GM12801 (cell line): ENCODE measurements around the gene DSG4.

Source experiments
- TF ChIP-seq, protein P1 (sequence below): IDR thresholded peaks from one replicate; pipeline ENCODE4 v1.5.1; 2011; ENCODE audit warnings: control low read depth; ENCODE audit not compliant: insufficient read length; ENCODE audit errors: extremely low read depth

DSG4 gene

DNA sequence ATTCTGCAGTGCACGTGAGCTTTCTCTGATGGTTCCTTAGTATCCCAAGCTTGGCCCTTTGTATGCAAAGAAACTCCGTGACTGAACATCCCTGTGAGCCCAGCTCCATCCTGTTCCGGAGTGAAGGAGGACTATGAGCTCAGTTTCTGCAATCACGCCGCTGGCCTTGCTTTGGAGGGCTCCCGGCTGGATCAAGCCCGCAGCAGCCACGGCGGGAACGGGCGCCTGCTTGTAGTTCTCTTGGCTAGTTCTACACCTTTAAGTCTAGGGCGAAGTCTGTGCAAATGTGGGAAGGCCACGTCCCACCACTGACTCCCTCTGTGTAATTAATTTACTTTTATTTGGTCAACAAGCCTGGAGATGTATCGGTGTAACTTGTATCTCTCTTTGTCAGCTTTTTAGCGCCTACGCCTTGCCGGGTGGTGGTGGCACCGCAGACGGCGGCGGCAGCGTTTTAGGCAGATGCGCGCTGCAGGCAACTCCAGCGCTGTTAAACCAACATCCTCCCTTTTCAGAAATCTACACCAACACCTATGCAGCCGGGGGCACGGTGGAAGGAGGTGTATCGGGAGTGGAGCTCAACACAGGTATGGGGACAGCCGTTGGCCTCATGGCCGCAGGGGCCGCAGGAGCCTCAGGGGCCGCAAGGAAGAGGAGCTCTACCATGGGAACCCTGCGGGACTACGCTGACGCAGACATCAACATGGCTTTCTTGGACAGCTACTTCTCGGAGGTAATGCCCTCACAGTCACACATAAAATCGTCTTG lies 34.3 kb downstream of the DSG4 start:
- TF ChIP-seq, protein P1, sequence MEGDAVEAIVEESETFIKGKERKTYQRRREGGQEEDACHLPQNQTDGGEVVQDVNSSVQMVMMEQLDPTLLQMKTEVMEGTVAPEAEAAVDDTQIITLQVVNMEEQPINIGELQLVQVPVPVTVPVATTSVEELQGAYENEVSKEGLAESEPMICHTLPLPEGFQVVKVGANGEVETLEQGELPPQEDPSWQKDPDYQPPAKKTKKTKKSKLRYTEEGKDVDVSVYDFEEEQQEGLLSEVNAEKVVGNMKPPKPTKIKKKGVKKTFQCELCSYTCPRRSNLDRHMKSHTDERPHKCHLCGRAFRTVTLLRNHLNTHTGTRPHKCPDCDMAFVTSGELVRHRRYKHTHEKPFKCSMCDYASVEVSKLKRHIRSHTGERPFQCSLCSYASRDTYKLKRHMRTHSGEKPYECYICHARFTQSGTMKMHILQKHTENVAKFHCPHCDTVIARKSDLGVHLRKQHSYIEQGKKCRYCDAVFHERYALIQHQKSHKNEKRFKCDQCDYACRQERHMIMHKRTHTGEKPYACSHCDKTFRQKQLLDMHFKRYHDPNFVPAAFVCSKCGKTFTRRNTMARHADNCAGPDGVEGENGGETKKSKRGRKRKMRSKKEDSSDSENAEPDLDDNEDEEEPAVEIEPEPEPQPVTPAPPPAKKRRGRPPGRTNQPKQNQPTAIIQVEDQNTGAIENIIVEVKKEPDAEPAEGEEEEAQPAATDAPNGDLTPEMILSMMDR, result no peak

DNA sequence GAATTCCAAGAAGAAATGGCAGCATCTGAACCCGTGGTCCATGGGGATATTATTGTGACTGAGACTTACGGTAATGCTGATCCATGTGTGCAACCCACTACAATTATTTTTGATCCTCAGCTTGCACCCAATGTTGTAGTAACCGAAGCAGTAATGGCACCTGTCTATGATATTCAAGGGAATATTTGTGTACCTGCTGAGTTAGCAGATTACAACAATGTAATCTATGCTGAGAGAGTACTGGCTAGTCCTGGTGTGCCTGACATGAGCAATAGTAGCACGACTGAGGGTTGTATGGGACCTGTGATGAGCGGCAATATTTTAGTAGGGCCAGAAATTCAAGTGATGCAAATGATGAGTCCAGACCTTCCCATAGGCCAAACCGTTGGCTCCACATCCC lies 36.6 kb downstream of the DSG4 start:
- TF ChIP-seq, protein P1, result no peak

DNA sequence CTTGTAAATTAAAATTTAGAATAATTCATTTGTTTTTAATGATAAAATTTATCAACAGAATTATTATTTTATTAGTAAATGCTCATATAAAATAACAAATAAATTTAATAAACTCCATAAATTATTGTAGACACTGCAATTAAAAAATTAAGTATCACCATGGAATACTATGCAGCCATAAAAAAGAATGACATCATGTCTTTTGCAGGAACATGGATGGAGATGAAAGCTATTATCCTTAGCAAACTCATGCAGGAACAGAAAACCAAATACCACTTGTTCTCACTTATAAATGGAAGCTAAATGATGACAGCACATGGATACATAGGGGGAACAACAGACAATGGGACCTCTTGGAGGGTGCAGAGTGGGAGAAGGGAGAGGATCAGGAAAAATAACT lies 41.3 kb downstream of the DSG4 start:
- TF ChIP-seq, protein P1, result no peak

DNA sequence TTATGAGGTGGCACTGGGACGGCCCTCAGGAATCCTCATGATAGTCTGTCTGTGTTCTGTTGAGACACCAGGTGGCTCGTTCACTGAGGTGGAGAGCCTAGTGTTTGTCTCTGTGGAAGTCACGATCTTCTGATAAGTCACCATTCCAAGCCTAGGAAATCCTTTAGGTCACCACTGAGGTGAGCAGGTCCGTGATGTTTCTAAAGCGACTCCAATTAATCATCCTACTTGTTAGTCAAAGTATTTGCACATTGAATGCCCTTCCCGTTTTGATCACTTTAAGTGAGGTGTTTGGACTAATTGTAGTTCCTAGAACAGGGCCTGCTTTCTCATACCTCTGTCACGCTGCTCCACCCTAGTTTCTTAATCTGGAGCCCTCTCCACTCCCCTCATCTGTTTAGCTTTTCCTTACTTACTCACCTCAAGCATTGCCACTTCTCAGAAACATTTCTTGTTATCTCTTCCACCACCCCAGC lies 42.9 kb downstream of the DSG4 start:
- TF ChIP-seq, protein P1, result no peak

DNA sequence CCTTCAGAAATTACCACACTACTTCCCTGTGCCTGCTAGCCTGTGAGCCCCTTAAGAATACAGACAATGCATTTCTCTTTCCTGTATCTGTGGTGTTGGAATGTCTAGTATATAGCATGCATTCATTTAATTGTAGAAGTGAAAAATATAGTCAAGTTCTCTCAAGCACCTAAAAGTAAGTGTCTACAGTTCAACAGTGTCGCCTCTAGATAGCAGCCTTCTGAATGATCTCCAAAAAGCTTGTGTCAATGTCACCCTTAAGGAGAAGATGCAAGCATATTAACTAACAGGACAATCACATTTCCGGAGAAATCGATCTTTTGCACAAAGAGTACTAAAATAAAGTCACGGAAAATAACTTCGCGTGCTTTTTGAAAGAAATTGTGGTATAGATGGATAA lies 43.5 kb downstream of the DSG4 start:
- TF ChIP-seq, protein P1, result no peak

DNA sequence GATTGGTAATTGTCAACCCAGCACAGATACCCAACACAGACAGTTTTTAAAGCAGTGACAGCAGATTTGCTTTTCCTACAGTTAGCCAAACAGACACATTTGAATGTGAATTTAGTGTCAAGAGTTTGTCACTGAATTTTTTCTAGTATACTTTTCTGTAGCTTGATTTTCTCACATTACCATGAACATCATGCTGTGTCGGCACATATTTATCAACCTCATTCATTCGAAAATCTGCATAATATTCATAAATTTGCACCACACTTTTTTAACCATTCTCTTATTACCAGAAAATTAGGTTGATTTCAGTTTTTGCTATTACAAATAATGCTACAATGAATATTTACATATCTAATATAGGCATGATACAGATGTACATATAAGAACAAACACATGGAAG lies 43.9 kb downstream of the DSG4 start:
- TF ChIP-seq, protein P1, result no peak

DNA sequence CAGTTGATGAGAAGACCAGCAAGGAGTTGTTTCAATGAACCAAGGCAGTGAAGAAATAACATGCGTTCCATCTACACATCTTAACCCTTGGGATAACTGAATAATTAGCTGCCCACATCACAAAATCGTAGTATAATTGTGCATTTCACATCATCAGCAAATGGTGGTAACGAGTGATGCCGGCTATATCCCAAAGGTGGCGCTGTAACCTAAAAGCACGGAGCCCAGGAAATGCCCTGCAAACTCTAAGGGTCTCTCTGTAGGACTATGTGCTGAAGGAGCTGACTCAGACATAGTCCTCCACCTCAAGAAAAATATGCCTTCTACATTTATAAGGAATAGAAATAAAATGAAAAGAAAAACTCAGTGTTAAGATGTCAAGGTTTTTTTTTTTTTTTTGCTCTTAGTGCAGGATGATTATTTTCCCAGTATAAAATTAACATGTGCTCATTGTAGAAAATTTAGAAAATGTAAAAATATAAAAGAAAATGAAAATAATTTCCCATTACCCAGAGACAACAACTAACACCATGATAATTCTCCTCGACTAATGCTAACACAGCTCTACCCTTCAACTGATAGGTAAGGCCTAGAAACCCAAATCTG lies 47.9 kb downstream of the DSG4 start:
- TF ChIP-seq, protein P1, result no peak
